GM10248 (cell line): Measurements from ENCODE around the gene DSN1.

Experiments
- CTCF ChIA-PET: fragments of 300-600 bp; sonication (Branson Sonifier 250); formaldehyde crosslinking; extraction: SDS; loops from one replicate; lab custom pipeline; 2021; ENCODE audit warnings: antibody characterized with exemption; lab: Yijun Ruan, JAX
- POLR2A ChIA-PET: fragments of 350-650 bp; sonication (Branson Sonifier 250); formaldehyde crosslinking; extraction: SDS; loops from one replicate; lab custom pipeline; 2020; ENCODE audit warnings: antibody characterized with exemption; lab: Yijun Ruan, JAX
- DNase-seq: peaks from one replicate; pipeline ENCODE4 v3.0.0; 2012; ENCODE audit errors: extremely low spot score
- TF ChIP-seq, protein P1 (sequence below): IDR thresholded peaks from 2 replicates; pipeline ENCODE4 v1.5.1; 2012; ENCODE audit warnings: mild to moderate bottlenecking, low read depth; ENCODE audit errors: extremely low read depth, missing control alignments, control extremely low read depth

Gene DSN1

DNA sequence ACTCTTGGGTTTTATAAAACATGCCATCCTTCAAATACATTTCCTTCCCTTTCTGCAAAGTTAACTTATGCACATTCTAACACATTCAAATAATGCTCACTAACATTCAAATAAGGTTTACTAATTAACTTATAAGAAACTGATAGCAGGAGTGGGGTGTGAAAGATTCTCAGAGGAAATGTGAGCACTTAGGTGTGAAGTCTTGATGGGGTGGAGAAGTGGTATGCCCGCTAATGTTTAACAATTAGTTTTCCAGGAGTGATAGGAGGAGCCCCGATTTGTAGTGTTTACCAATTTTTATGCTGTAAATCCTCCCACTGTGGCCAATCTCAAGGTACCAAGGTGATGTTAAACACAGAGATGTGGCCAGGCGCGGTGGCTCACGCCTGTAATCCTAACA lies 18.3 kb upstream of the DSN1 start:
- ChIA-PET CTCF (interaction anchor here (1.2 to 4.2 kb wide), 2 partner anchors 16 to 72 kb away, joined by 4 to 18 read pairs; a partner anchor contains a TSS), POLR2A (no interaction called here)
- TF ChIP-seq, protein P1, sequence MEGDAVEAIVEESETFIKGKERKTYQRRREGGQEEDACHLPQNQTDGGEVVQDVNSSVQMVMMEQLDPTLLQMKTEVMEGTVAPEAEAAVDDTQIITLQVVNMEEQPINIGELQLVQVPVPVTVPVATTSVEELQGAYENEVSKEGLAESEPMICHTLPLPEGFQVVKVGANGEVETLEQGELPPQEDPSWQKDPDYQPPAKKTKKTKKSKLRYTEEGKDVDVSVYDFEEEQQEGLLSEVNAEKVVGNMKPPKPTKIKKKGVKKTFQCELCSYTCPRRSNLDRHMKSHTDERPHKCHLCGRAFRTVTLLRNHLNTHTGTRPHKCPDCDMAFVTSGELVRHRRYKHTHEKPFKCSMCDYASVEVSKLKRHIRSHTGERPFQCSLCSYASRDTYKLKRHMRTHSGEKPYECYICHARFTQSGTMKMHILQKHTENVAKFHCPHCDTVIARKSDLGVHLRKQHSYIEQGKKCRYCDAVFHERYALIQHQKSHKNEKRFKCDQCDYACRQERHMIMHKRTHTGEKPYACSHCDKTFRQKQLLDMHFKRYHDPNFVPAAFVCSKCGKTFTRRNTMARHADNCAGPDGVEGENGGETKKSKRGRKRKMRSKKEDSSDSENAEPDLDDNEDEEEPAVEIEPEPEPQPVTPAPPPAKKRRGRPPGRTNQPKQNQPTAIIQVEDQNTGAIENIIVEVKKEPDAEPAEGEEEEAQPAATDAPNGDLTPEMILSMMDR, result no peak

DNA sequence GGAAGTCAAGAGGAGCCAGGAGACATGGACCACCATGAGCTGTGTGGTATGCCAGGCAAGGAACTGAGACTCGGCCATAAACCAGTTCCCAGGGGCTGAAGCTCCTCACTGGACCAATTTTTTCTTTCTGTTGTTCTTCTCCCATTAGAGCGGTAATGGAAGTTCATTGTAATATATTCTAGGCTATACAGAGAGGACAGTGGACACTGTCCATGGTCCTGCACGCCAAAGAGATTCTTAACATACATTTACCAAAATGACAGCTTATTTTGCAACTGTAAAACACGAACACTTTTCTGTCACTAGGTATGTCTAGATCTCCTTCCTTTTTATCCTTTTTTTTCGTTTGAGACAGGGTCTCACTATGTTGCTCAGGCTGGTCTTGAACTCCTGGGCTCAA lies 13.1 kb upstream of the DSN1 start:
- POLR2A ChIA-PET, result no interaction called here
- TF ChIP-seq, protein P1, result no peak
- CTCF ChIA-PET, result interaction anchor here (1.1 to 2.4 kb wide), 5 partner anchors 11 to 41 kb away, joined by 3 to 7 read pairs (median 6); partner anchors contain the start of genes DSN1 and NDRG3
- no peak for DNase-seq

More for the DNA sequence above, 18.3 kb upstream of the DSN1 start:
- DNase-seq, result no peak

DNA sequence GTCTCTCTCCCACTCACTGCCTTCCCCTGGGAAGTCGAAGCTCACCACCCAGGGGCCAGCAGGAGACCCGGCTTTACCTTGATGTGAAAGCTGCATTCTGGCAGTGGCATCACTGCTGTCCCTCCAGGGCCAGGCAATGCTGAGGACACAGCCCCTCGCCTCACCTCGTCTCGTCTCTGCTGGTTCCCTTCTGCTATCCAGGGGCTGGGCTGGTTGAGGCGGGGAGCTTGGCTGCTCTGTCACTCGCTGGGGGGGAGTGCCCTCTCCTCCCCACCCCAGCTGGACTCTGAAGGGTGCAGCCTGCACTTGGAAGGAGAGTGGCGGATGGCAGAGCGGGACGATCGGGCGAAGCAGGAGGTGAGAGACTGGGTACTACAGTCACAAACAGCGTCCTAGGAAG lies 12.7 kb upstream of the DSN1 start:
- TF ChIP-seq, protein P1, result no peak
- no peak for DNase-seq
- POLR2A ChIA-PET, result no interaction called here
- CTCF ChIA-PET, result interaction anchor here (1.1 to 2.4 kb wide), 6 partner anchors 11 to 40 kb away, joined by 3 to 7 read pairs (median 4); partner anchors contain the start of genes DSN1 and NDRG3

DNA sequence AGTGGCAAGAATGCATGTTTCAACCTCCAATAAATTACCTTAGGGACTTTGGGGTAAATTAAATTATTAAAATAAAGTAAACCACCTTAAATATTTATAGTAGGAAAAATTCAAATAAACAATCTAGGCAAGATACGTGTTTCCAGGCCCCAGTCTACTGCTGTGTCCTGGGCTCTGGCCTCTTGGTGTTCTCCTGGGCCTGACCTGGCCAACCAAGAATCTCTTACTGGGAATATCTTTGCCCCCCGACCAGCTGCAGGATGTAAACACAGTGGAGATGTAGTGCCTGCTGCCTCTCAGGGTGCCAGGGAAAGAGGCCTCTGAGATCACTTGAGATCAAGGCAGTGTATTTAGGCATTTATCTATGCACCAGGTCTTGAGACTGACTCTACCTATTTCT lies 11.7 kb upstream of the DSN1 start:
- POLR2A ChIA-PET, result no interaction called here
- DNase-seq, result no peak
- CTCF ChIA-PET, result interaction anchor here (1.1 to 1.6 kb wide), 2 partner anchors 14 to 23 kb away, joined by 3 to 5 read pairs; no protein-coding TSS in a partner anchor
- TF ChIP-seq, protein P1, result no peak

DNA sequence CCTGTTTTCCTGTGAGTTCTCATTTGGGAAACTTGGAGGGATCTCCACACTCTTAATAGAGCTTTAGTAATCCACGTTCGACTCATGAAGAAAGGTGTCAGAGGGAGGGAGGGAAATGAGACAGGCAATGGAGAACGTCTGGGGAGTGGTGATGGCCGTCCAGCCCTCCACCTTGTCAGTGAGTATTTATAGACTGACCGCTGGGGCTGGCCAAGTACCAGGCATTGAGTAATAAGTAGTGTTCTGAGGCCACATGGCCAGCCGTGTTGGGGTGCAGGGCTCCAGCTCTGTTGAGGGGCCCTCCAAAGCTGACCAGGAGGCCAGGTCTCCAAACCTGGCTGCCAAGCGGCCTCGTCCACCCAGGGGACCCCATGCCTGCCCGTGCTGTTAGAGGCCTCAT lies 11.3 kb upstream of the DSN1 start:
- ChIA-PET CTCF (interaction anchor here (1.6 kb wide), 1 partner anchor 24 kb away, joined by 5 read pairs; no protein-coding TSS in a partner anchor), POLR2A (no interaction called here)
- TF ChIP-seq, protein P1, result no peak
- no peak for DNase-seq

DNA sequence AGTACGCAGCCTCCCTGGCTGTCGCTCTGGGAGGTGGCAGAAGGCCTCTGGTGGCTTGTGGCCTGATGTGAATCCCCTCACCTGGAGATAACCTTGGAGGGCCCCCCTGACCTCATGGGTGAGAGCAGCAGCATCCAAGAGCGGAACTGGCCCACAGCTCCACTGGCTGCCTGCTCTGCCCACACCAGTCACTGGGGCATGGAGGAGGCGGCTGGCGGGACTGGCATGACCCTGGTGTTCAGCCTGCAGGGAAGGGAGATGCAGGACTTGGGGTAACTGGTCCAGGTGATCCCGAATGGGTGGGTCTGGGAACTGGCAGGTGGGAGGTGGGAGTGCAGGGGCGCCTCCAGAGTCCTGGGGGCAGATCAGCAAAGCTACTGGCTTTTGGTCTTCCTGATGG lies 10.6 kb upstream of the DSN1 start:
- CTCF ChIA-PET, result interaction anchor here (1.6 kb wide), 1 partner anchor 24 kb away, joined by 5 read pairs; no protein-coding TSS in a partner anchor
- DNase-seq, result no peak
- POLR2A ChIA-PET, result no interaction called here
- TF ChIP-seq, protein P1, result no peak
